ENCODE measurements around the gene AKAP12.

AKAP12 gene

GRCh38 chr6:151279891-151280290 lies 40.1 kb downstream of the AKAP12 start:
- no peak for DNase-seq (ENCODE audit: low read depth in 1 of 2, low spot score in 1 of 2)

DNA sequence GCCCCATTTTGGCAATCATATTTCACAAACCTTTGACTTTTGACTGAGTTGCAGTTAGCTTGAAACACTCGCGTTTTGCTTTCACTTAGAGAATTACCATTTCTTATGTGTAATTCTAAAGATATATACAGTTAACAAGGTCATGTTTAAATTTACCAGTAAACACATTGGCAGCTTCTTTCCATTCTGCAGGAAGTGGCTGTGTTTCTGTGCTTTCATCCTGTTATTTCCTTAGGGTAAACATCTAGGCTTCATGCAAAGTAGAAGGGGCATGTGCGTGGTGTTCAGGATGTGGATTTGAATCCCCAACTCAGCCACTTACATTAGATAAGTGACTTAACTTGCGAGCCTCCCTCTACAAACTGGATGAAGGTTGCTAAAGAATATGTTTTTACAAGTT lies 41.1 kb downstream of the AKAP12 start:
- DNase-seq (ENCODE audit: low read depth in 1 of 2, low spot score in 1 of 2): no peak

DNA sequence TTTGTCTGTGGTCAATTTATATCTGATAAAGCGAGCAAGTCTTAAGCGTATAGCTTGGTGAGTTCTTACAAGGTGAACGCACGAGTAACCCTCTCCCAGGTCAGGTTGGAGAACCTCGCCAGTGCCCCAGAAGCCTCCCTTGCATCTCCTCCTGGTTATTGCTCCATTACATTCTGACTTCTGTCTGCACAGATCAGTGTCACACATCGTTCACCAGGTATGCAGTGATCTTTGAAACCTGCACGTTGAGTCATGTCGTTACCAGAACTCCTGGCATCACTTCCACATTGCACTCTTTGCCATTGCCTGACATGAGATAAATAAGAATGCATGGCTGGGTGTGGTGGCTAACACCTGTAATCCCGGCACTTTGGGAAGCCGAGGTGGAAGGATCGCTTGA lies 44.2 kb downstream of the AKAP12 start:
- no peak for DNase-seq (ENCODE audit: low read depth in 1 of 2, low spot score in 1 of 2)

GRCh38 chr6:151284548-151285017 lies 44.8 kb downstream of the AKAP12 start:
- no peak for DNase-seq (ENCODE audit: low read depth in 1 of 2, low spot score in 1 of 2)

- DNase-seq (ENCODE audit: low read depth in 1 of 2, low spot score in 1 of 2): no peak
Measured at GRCh38 chr6:151285122-151285521, 45.4 kb downstream of the AKAP12 start.

DNA sequence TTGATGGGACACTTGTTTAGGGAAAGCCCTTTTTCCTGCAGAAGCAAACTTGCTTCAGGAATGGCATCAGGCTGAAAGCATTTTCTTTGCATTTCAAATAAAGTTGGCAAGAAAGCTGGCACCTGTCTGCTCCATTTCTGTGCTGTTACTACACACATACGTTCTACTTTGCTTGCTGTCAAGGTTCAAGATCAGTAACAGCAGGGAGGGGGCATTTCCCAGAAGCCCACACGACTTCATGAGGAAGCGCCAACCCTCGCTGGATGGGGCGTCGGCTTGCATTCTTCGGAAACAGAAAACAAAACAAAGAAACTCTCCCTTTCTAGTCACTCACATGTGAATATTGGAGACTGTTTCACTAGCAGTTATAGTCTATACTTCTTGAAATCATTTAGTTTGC lies 46.4 kb downstream of the AKAP12 start:
- no peak for DNase-seq (ENCODE audit: low read depth in 1 of 2, low spot score in 1 of 2)

GRCh38 chr6:151288712-151289398 lies 49.1 kb downstream of the AKAP12 start:
- DNase-seq (ENCODE audit: low read depth in 1 of 2, low spot score in 1 of 2): no peak

- no peak for DNase-seq (ENCODE audit: low read depth in 1 of 2, low spot score in 1 of 2)
Measured at GRCh38 chr6:151289399-151290007, 49.7 kb downstream of the AKAP12 start.

GRCh38 chr6:151290877-151291721 lies 51.3 kb downstream of the AKAP12 start:
- DNase-seq (ENCODE audit: low read depth in 1 of 2, low spot score in 1 of 2): no peak

DNA sequence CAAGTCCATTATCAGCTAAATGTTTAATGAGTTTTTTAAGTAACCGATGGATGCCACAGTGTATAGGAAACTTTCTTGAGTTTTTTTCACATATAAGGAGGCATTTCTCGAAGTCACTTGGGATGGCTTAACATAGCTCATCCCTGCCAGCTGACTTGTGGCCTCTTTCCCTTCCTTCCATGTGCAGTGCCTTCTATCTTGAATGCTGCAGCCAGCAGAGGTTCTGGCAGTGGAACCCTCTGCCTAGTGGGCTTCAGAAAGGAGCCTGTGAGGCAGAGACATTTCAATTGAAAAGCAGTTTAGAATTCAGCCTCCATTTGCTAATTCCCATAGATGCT lies 51.9 kb downstream of the AKAP12 start:
- DNase-seq (ENCODE audit: low read depth in 1 of 2, low spot score in 1 of 2): no peak

DNA sequence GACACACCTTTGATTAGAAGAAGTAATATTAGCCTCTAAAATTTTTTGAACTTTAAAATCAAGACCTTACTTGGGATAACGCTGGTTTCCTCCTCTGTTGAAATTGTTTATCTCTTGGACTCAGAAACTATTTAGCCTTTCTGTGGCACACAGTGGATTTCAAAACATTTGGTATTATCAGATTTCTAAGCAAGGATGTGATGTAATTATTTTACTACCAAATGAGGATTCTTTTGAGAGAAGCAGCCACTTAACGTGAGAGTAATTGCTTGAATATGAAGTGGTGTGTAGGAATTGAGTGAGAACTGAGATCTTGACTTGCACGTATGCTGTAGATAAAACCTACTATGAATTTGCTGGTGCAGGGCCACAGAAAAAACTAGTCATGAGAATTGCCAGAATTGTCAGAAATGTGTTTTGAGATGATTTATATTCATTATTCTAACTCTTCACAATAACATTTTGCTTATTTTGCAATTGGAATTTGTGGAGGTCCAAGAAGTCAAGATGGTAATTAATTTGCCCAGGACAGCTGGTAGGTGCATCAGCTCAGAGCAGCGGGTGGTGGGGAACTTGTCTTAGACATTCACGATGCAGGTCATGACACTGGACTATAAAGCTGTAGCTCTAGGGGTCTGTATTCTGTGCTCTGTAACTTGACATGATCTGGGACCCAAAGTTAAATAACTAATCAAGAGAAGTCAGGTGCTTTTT lies 53.4 kb downstream of the AKAP12 start:
- no peak for DNase-seq (ENCODE audit: low read depth in 1 of 2, low spot score in 1 of 2)

DNA sequence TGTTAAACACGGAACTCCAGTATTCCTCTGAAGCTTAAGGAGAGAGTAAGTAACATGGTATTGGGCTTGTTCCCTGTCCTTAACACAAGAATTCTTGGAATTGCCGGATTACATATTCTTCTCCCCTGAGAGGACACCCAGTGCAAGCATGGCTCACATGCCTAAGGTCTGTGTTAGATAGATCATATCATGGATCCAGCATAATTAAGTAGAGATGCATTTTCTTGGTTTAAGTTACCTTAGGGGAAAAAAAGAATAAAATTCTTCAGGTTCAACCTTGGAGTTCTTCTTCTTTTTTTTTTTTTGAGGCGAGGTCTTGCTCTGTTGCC lies 53.9 kb downstream of the AKAP12 start:
- DNase-seq (ENCODE audit: low read depth in 1 of 2, low spot score in 1 of 2): no peak

DNA sequence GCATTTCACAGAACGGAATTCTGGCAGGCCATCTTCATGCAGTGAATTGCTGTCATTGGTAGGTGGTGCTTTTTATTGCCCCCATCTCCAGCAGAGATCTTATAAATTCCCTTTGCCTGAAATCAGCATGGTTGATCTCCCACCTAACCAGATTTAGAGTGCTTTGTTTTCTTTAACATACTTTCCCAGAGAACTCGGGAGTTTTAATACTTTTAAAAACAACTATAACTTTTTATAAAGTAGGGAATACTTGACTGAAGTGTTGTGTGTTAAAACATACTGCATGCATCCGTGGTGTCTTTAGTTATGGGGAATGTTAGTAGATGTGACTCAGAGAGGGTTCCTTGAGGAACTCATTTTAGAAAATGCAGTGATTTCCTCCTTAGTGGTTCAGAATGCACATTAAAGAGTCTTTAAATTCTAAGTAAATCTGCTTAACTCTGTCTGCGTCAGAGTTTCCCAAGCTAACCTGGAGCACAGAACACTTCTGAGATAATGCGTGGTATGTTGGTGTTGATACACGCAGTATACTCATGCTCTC lies 54.9 kb downstream of the AKAP12 start:
- no peak for DNase-seq (ENCODE audit: low read depth in 1 of 2, low spot score in 1 of 2)

DNA sequence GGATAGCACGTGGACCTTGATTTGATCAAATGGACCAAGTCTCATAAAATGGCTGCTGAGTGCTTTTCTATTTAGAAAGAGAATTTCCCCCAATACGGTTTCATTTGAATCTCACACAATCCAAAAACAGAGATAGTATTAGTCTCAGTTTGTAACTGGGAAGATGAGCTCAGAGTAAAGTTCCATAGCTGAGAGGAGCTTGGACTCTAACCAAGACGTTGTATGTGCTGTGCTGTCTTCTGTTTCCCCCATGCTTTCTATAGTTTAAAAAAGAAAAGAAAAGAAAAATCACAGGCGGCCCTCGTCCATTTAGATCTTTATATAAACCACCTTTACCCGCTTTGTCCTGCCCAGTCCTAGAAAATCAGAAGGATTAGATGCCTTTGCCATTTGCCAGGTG lies 58.1 kb downstream of the AKAP12 start:
- DNase-seq (ENCODE audit: low read depth in 1 of 2, low spot score in 1 of 2): no peak

DNA sequence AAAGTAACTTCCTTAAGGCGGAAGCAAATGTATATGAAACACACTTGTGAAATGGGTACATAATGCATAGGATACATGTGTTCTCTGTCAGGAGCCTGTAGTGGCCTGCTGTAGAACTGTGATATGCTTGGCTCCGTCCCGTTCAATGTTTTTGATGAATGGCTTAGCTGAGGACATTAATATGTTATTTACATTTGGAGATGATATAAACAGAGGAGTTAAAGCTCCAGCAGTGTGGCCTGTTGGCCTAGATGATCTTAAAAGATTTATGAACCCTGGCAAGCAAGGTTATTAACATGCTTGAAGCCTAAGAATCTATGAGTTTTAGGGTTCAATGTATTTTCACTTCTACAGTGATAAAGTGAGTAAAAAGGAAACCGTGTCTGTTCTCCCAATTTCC lies 59.2 kb downstream of the AKAP12 start:
- no peak for DNase-seq (ENCODE audit: low read depth in 1 of 2, low spot score in 1 of 2)

GRCh38 chr6:151300267-151300991 lies 60.7 kb downstream of the AKAP12 start:
- no peak for DNase-seq (ENCODE audit: low read depth in 1 of 2, low spot score in 1 of 2)

DNA sequence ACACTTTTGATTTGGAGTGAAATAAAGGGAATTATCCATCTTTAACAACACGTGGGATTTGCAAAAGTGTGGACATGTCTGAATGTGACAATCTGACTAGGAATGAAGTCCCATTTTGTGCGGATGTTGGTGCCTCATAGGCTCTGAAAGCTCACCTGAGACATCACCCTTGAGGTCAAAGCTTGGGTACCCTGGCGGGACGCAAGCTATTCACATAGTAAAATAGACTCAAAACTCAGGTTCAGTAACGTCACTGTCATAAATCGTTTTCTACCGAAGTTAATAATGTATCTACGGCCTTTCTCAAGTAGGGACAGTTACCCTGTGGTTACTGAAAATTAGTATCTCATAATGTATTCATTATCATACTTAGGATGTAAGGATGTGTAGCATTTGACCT lies 61.8 kb downstream of the AKAP12 start:
- no peak for DNase-seq (ENCODE audit: low read depth in 1 of 2, low spot score in 1 of 2)

DNA sequence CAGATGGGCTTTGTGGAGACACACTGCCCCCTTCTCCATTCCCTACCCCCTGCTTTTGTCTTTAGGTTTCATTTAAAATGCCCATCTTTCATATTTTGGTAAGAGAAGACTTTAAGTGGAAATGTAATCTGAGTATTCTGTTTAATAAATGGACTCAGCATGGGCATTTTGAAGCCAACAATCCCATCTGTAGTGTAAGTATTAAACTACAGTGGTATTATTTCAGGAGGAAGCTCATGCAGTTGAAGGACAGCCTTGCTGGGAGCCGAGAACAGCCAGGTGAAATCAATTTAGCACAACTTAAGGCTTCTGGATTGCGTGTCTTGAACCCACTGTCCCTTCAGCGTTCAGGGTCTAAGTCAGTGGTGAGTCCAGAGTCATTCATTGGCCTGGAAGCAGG lies 63.5 kb downstream of the AKAP12 start:
- DNase-seq (ENCODE audit: low read depth in 1 of 2, low spot score in 1 of 2): no peak

GRCh38 chr6:151306269-151306783 lies 66.6 kb downstream of the AKAP12 start:
- DNase-seq (ENCODE audit: low read depth in 1 of 2, low spot score in 1 of 2): no peak

DNA sequence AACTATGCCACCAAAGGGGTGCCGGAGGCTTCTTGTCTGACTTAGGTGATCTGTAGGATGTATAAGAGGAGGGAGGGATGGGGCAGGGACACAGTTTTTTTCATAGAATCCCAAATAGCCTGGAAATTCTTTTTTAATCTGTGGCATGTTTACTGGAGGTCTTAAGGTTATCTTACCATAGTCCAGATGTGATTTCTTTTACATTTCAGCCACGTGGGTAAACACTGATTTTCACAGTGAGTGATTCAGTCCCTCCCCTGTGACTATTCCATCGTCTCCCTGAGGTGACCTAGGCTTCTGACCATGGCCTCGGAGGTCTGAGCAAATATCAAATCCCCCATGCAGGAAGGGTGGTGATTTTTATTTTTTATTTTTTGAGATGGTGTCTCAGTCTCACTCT lies 67.7 kb downstream of the AKAP12 start:
- no peak for DNase-seq (ENCODE audit: low read depth in 1 of 2, low spot score in 1 of 2)

GRCh38 chr6:151309619-151310018 lies 69.9 kb downstream of the AKAP12 start:
- DNase-seq (ENCODE audit: low read depth in 1 of 2, low spot score in 1 of 2): no peak

Measured in activated CD4-positive, alpha-beta T cell treated with anti-CD3 and anti-CD28 coated beads, Interleukin-2, amount 50 U/mL, for 24 hours (primary cell).